SJCRH30 (cell line): ENCODE results near the gene VAT1L. TPM values are rescaled to one million over a fixed set of nuclear protein-coding genes. Genes with fewer than 3 reads are reported as not detected.

Experiments
- DNase-seq, 2 experiments: peaks; one replicate each; pipeline ENCODE4 v3.0.0-alpha.2; 2015 to 2020
- H3K27ac ChIP-seq: fragments of 250-450 bp; sonication (Bioruptor Pico); 2 replicates; pipeline ENCODE4 v1.5.1; 2020; ENCODE audit warnings: mild to moderate bottlenecking, moderate library complexity
- H3K27me3 ChIP-seq: fragments of 250-450 bp; sonication (Bioruptor Pico); 2 replicates; pipeline ENCODE4 v1.5.1; 2020; ENCODE audit warnings: mild to moderate bottlenecking, moderate library complexity
- H3K36me3 ChIP-seq: fragments of 250-450 bp; sonication (Bioruptor Pico); 2 replicates; pipeline ENCODE4 v1.5.1; 2020; ENCODE audit warnings: mild to moderate bottlenecking, moderate library complexity
- H3K4me1 ChIP-seq: fragments of 250-450 bp; sonication (Bioruptor Pico); 2 replicates; pipeline ENCODE4 v1.5.1; 2020; ENCODE audit warnings: mild to moderate bottlenecking, moderate library complexity
- H3K4me3 ChIP-seq: fragments of 250-450 bp; sonication (Bioruptor Pico); 2 replicates; pipeline ENCODE4 v1.5.1; 2020; ENCODE audit warnings: mild to moderate bottlenecking, moderate library complexity
- H3K9me3 ChIP-seq: fragments of 250-450 bp; sonication (Bioruptor Pico); replicated peaks from 2 replicates; pipeline ENCODE4 v1.5.1; 2020; ENCODE audit warnings: mild to moderate bottlenecking, moderate library complexity
- total RNA-seq: library from RNA; depleted of rRNA; stranded (reverse); fragments of >200 nt; shearing (Covaris generic); gene quantifications from 2 replicates; pipeline ENCODE4 v1.2.3, GENCODE V29; 2014

Gene VAT1L
- total RNA-seq, 1 experiment from 2014 or later: not detected

DNA sequence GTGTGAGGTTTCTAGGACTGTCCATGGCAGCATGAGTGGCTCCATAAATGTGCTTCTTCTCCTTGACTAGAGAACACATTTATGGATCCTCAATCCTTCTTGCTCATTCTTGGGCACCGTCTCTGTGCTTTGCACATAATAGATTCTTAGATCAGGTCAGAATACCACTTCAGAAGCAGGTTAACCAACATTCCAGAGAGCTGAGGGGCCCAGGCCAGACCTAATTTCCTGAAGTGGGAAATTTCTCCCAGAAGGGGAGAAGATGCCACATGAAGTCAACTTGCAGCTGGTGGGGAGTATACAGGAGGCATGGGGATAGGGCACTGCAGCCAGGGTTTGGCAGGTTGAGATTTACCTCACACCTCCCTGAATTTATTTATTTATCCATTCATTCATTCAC is 24.4 kb upstream of the VAT1L start:
- H3K9me3 ChIP-seq: no peaks in the 10 kb centered on the region
- no peak overlapping the region for H3K27ac ChIP-seq
- no peaks in the 10 kb centered on the region for H3K27me3 ChIP-seq
- H3K4me1 ChIP-seq: no peaks in the 10 kb centered on the region
- no peak for DNase-seq
- H3K36me3 ChIP-seq: no peaks in the 10 kb centered on the region
- no peak overlapping the region for H3K4me3 ChIP-seq

DNA sequence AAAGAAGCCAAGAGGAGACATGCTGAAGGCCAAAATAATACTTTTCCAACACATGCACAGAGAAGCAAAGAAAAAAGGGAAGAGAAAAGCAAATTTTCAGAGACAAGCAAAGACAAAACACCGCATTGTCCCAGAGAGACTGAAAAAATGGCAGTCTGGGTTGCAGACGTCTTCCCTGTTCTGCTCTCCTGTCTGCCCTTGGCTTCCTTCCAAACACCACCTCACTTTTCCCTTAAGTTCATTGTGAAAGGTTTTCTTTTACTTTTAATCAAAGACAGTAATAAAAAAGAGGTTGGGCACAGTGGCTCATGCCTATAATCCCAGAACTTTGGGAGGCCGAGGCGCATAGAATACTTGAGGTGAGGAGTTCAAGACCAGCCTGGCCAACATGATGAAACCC is 21.2 kb upstream of the VAT1L start:
- Histone ChIP-seq H3K27ac (no peak overlapping the region), H3K27me3 (no peaks in the 10 kb centered on the region), H3K36me3 (no peaks in the 10 kb centered on the region), H3K9me3 (no peaks in the 10 kb centered on the region), H3K4me3 (no peak overlapping the region), H3K4me1 (no peaks in the 10 kb centered on the region)
- DNase-seq: no peak

DNA sequence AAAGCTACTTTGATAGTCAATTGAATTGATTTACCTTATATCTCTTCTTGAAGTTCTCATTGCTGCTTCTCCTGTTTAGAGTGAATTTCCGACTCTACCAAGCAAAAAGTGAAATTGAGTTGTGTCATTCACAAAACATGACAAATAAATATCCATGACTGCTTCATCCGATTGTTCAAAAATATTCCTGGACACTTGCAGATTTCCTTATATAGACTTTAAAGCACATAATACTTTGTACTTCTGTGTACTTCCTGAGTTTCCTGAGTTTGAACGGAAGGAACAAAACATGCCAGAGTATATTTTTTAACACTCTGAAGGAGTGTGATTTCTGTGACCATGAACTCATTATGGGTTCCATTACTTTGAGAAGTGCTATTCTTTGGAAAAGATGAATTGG is 20.5 kb upstream of the VAT1L start:
- Histone ChIP-seq H3K9me3 (no peaks in the 10 kb centered on the region), H3K4me3 (no peak overlapping the region), H3K36me3 (no peaks in the 10 kb centered on the region), H3K27ac (no peak overlapping the region), H3K4me1 (no peaks in the 10 kb centered on the region), H3K27me3 (no peaks in the 10 kb centered on the region)
- no peak for DNase-seq

DNA sequence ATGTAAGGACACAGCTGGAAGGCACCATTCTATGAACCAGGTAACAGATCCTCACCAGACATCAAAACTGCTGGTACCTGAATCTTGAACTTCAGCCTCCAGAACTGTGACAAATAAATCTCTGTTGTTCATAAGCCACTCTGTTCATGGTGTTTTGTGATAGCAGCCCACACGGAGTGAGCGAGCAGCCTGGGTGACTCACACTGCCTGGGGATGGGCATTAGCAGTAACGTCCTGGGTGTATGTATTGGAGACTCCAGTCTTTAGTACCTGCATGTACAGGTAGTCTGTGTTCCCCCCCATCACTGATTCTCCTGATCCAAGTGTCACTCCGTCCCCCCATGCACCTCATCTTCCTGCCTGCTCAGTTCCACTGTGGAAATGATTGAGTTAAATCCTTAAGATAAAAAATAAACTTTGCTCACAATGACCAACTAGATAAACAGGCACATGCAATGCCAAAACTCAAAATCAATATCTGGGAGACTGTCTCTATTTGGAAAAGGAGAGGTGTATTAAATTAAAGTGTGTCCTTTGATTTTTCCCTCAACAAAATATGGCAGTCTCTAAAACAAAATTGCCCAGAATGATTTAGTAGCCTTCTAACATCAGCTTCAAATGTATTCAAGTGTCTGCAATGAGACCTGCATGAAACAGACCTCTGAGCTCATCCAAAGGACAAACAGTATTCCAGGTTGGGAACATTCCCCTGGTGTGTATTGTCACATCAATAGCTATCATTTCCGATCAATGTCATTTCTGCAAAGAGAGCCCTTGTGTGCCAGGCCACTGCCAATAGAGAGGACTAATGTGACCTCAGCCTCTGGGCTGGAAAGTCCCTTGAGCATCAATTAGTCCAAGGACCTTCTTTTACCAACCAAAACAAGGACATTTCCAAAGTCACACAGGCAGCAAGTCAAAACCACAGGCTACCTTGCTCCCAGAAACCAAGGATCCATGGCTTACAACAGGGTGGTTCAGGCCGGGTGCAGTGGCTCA is 12.2 kb upstream of the VAT1L start:
- no peaks in the 10 kb centered on the region for H3K9me3 ChIP-seq
- H3K36me3 ChIP-seq: no peaks in the 10 kb centered on the region
- H3K4me1 ChIP-seq: no peaks in the 10 kb centered on the region
- no peaks in the 10 kb centered on the region for H3K27me3 ChIP-seq
- no peak for DNase-seq
- H3K4me3 ChIP-seq: no peak overlapping the region
- H3K27ac ChIP-seq: no peak overlapping the region

DNA sequence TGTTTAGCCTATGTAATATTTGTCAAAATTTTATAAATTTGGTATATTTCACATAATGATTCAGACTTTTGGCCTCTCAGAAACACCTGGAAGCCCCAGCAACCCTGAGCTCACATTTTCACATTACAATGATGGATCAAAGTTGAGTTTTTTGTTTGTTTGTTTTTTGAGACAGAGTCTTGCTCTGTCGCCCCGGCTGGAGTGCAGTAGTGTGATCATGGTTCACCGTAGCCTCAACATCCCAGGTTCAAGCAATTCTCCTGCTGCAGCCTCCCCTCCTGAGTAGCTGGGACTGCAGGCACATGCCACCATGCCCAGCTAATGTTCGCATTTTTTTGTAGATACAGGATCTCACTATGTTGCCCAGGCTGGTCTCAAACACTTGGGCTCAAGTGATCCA is 10.6 kb upstream of the VAT1L start:
- H3K4me1 ChIP-seq: no peaks in the 10 kb centered on the region
- no peaks in the 10 kb centered on the region for H3K27me3 ChIP-seq
- H3K9me3 ChIP-seq: no peaks in the 10 kb centered on the region
- no peak overlapping the region for H3K4me3 ChIP-seq
- DNase-seq: no peak
- H3K36me3 ChIP-seq: no peaks in the 10 kb centered on the region
- no peak overlapping the region for H3K27ac ChIP-seq

DNA sequence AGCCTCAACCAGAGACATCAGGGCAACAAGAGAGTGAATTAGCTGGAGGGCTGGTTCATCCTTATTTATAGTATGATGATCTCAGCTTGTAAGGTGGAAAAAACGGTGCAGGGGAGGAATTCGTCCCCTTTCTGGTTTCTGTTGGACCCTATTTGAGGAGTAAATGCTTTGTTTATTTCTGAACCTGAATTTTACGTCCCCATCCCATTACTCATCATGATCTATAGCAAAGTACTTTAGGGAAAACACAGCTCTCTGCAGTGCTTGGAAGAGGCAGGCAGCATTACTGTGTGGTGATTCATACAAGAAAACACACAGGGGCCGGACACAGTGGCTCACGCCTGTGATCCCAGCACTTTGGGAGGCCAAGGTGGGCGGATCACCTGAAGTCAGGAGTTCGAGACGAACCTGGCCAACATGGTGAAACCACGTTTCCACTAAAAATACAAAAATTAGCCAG is 8.0 kb upstream of the VAT1L start:
- no peak for DNase-seq
- Histone ChIP-seq H3K27me3 (no peaks in the 10 kb centered on the region), H3K4me3 (no peak overlapping the region), H3K4me1 (no peaks in the 10 kb centered on the region), H3K9me3 (no peaks in the 10 kb centered on the region), H3K27ac (no peak overlapping the region), H3K36me3 (no peaks in the 10 kb centered on the region)

DNA sequence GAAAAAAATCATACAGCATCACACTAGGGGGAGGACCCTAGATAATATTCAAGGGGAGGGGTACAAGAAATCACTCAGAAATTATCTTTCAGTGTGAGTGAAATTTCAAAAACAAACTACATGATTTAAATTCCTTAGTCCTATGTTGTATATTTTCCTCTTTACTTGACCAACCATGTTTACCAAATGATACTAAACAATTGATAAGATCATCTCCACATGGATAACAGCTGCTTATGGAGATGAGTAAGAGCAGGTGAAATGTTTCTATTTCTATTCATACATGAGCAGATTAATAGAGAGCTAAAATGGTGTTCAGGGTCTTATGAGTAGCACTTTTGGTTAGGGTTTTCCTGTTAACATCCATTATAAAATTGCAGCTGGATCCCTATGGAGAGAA is 7.3 kb upstream of the VAT1L start:
- no peak overlapping the region for H3K27ac ChIP-seq
- H3K9me3 ChIP-seq: no peaks in the 10 kb centered on the region

DNA sequence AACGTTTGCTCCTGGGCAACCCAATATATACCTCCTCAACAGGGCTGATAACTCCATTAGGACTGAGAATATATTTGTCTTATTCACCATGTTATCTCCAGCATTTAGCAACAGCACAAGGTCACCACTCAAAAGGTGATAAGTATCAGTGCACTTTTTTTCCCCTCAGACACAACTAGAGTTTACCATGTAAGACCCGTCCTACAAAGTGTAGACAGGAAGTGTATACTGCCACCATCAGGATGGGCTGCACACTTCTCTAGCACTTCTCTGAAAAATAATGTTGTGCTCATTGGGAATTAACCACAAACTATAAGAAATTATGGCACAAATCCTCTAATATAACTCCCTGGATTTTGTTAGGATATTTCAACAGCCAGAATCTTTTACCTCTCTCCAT is 5.7 kb upstream of the VAT1L start:
- H3K27ac ChIP-seq: no peak overlapping the region
- no peaks in the 10 kb centered on the region for H3K36me3 ChIP-seq
- no peaks in the 10 kb centered on the region for H3K27me3 ChIP-seq
- no peaks in the 10 kb centered on the region for H3K9me3 ChIP-seq
- no peak overlapping the region for H3K4me3 ChIP-seq
- no peak for DNase-seq
- H3K4me1 ChIP-seq: no peaks in the 10 kb centered on the region

More for the DNA sequence above, 7.3 kb upstream of the VAT1L start:
- Histone ChIP-seq H3K36me3 (no peaks in the 10 kb centered on the region), H3K27me3 (no peaks in the 10 kb centered on the region), H3K4me3 (no peak overlapping the region), H3K4me1 (no peaks in the 10 kb centered on the region)
- DNase-seq: no peak

DNA sequence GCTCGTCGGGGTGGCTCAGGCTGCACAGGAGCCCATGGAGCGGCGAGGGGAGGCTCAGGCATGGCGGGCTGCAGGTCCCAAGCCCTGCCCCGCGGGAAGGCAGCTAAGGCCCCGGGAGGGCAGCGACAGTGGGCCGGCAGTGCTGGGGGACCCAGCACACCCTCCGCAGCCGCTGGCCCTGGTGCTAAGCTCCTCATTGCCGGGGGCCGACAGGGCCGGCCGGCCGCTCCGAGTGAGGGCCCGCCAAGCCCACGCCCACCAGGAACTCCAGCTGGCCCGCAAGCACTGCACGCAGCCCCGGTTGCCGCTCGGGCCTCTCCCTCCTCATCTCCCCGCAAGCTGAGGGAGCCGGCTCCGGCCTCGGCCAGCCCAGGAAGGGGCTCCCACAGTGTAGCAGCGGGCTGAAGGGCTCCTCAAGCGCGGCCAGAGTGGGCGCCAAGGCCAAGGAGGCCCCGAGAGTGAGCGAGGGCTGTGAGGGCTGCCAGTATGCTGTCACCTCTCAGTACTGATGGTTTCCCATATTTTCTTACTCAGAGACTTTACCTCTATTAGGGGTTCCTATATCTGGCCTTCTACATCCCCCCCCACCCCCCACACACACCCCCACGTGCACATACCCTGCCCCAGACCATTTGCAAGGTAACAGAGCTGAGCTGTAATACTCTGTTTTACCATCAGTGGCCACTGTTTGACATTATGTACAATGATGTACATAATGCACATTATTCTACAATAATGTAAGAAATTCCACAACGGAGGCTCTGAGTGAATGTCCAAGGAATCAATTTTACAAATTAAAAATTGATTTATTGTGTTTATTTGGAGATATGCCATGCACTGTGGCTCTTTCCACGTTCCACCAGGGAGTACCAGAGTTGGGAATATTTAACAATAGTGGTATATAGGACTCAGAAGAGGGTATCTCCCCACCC is 3.7 kb upstream of the VAT1L start:
- H3K4me1 ChIP-seq: no peaks in the 10 kb centered on the region
- no peak overlapping the region for H3K27ac ChIP-seq
- H3K36me3 ChIP-seq: no peaks in the 10 kb centered on the region
- DNase-seq: no peak
- H3K27me3 ChIP-seq: no peaks in the 10 kb centered on the region
- no peak overlapping the region for H3K4me3 ChIP-seq
- H3K9me3 ChIP-seq: no peaks in the 10 kb centered on the region

DNA sequence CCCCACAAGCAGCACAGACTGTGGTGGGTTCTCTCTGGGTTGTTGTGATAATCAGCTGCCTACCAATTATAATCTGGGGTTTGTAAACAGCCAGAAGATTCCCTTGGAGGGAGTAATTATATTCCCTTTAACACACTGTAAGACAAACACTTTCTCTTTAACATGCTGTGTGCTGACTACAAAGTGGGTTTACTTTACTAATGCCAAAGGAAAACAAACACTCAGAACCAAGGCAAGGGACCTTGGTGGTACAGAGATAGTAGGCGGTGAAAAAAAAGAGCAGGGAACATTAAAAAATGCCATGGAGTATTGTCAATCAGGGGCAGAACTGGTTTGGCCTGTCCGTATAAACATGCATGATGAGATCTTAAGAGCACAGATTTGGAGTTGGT is 3.0 kb upstream of the VAT1L start:
- no peak overlapping the region for H3K4me3 ChIP-seq
- DNase-seq: no peak
- no peaks in the 10 kb centered on the region for H3K36me3 ChIP-seq
- no peak overlapping the region for H3K27ac ChIP-seq
- H3K27me3 ChIP-seq: no peaks in the 10 kb centered on the region
- no peaks in the 10 kb centered on the region for H3K4me1 ChIP-seq
- H3K9me3 ChIP-seq: no peaks in the 10 kb centered on the region

DNA sequence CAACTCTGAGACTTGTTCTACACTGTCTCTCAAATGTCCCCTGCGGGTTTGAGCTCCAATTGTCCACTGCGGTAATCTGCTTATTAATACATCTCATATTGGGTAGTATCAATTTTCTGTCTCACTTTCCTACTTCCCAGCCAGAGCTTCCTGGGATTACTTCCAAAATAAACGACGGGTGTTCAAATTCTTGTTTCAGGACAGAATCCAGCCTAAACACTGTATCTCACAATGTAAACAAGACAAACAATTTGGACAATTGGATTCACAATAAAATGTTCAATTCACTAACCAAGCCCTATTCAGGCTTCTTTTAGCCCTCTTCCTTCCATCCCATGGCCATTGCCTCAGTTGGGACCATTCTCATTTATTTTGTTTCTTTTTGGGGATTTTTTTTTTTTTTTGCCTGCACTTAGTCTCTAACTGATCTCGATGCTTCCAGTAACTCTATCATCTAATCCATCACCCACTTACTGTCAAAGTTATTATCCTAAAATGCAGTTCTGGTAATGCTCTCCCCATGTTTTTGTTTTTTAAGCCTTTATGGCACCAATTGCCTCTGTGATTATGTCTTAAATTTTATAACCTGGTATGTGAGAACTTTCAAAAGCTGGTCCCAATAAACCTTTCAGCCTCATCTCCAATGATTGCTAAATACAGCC is 2.0 kb upstream of the VAT1L start:
- H3K36me3 ChIP-seq: no peaks in the 10 kb centered on the region
- H3K4me3 ChIP-seq: no peak overlapping the region
- no peaks in the 10 kb centered on the region for H3K4me1 ChIP-seq
- H3K27ac ChIP-seq: no peak overlapping the region
- no peak for DNase-seq
- H3K27me3 ChIP-seq: no peaks in the 10 kb centered on the region
- H3K9me3 ChIP-seq: no peaks in the 10 kb centered on the region

DNA sequence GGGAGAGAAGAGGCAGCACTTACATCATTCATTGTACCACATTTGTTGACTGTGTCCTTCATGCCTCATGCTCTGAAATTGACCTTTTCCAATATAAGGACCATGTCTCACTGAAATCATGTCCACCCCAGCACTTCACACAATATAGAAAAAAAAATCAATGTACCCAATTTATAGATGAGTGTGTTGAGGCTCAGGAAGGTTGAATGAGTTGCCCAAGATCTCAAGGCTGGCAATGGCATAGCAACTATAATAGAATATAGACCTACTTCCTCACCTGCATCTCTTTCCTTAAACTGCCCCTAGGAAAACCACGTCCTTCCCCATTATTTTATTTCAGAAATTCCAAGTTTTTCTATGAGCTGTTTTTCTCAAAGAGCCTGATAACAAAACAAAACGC is 912 bp upstream of the VAT1L start:
- DNase-seq: no peak
- H3K27me3 ChIP-seq: no peaks in the 10 kb centered on the region
- no peak overlapping the region for H3K4me3 ChIP-seq
- H3K36me3 ChIP-seq: no peaks in the 10 kb centered on the region
- no peaks in the 10 kb centered on the region for H3K4me1 ChIP-seq
- no peaks in the 10 kb centered on the region for H3K9me3 ChIP-seq
- H3K27ac ChIP-seq: no peak overlapping the region

DNA sequence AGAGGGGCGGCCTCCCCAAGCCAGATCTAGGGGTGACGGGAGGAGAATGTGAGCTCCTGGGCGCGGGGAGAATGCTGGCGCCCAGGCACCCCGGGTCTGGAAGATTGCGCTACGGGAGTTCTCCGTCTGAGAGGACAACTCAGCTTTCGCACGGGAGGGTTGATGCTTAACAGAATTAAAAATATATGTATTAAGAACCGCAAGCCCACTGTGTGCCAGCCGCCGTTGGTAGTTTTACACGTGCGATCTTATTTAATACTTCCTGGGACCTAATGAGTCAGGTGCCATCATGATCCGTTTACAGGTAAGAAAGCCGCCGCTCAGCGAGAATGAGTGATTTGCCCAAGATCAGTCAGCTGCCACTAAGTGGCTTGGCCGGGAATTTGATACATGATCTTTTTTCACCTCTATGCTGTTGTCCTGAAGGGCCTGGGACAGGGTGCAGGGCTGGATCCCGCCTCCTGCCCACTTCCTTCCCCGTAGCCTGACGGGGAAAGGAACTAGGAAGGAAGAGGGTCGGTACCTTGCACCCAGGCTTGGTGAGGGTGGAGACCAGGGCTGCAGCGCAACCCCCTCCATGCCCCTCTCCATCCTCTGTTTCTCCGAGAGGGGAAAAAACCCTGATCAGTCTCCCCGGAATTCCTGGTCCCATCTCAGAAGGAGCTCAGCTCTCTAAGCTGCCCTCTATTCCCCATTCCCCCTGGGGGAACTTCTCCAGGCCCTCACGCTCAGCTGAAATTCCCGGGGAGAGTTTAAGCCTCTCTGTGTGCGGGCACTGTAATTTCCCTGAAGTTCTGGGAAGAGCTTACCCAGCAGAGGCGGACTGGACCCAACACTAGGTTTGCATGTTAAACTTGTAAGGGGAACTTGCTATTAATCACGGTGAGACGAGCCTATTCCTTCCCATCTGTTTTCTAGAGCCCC is 983 bp downstream of the VAT1L start:
- H3K27ac ChIP-seq: no peak overlapping the region

DNA sequence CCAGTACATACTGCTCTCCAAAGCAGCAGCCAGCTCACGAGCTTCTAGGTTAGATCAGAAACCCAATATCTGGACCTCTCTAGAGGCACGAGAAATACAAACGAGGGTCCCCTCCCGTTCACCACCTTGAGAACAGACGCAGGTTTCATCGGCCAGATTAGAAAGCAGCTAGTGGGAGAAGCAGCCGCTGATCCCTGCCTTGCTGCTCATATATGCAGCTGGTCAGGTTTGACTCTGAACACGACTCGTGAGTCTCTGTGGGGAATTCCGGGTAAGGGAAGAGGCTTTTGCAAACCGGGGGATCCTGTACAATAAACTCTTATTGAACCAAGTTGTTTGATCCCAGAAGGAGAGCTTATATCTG is 1.6 kb downstream of the VAT1L start:
- H3K4me3 ChIP-seq: no peak overlapping the region
- no peak overlapping the region for H3K27ac ChIP-seq
- H3K4me1 ChIP-seq: no peaks in the 10 kb centered on the region
- no peaks in the 10 kb centered on the region for H3K27me3 ChIP-seq
- H3K9me3 ChIP-seq: no peaks in the 10 kb centered on the region
- DNase-seq: no peak
- H3K36me3 ChIP-seq: no peaks in the 10 kb centered on the region

More for the DNA sequence above, 983 bp downstream of the VAT1L start:
- Histone ChIP-seq H3K27me3 (no peaks in the 10 kb centered on the region), H3K4me1 (no peaks in the 10 kb centered on the region), H3K9me3 (no peaks in the 10 kb centered on the region), H3K36me3 (no peaks in the 10 kb centered on the region), H3K4me3 (no peak overlapping the region)
- no peak for DNase-seq
